ENCODE results near the gene KCTD15. TPM values are rescaled to one million over a fixed set of nuclear protein-coding genes. Genes with fewer than 3 reads are reported as not detected.

The KCTD15 gene
- total RNA-seq, 1 donor, result 55.7 TPM

- no peaks in the 10 kb centered on the region for H3K9me3 ChIP-seq (ENCODE audit: low read depth, low read length)
- H3K4me1 ChIP-seq (ENCODE audit: insufficient read depth, low read length), result peaks cover 8% of the 10 kb centered on the region
- H2AFZ ChIP-seq (ENCODE audit: low read length), result peak overlapping the region; percentile 11
- no peaks in the 10 kb centered on the region for H3K79me2 ChIP-seq (ENCODE audit: insufficient read depth, low read length)
- no peaks in the 10 kb centered on the region for H3K27me3 ChIP-seq (ENCODE audit: insufficient read depth, low read length)
- peaks cover 5% of the 10 kb centered on the region for H3K36me3 ChIP-seq (ENCODE audit: insufficient read depth, low read length)
- peaks cover 2% of the 10 kb centered on the region for H4K20me1 ChIP-seq (ENCODE audit: insufficient read depth, low read length)
- no peak for TF ChIP-seq CTCF (IDR thresholded peaks at IDR 0.05; ENCODE audit: extremely low read depth, low read depth, low read length)
- peak; percentile 94 for DNase-seq (ENCODE audit: insufficient read length, low spot score, missing footprints)
- no peak overlapping the region for H3K27ac ChIP-seq (ENCODE audit: low read depth, low read length)
- peak overlapping the region; percentile 76 for H3K4me3 ChIP-seq (ENCODE audit: insufficient read depth, low read length)
- H3K4me2 ChIP-seq (ENCODE audit: insufficient read depth, low read length), result peak overlapping the region; percentile 82
Measured at GRCh38 chr19:33797802-33798671, 1.4 kb downstream of the KCTD15 start.

GRCh38 chr19:33798681-33799111 lies 2.0 kb downstream of the KCTD15 start:
- H2AFZ ChIP-seq (ENCODE audit: low read length), result peak overlapping the region; percentile 11
- peaks cover 3% of the 10 kb centered on the region for H4K20me1 ChIP-seq (ENCODE audit: insufficient read depth, low read length)
- peak; percentile 92 for DNase-seq (ENCODE audit: insufficient read length, low spot score, missing footprints)

GRCh38 chr19:33799476-33799875 lies 2.8 kb downstream of the KCTD15 start:
- no peaks in the 10 kb centered on the region for H3K9me3 ChIP-seq (ENCODE audit: low read depth, low read length)
- peaks cover 9% of the 10 kb centered on the region for H4K20me1 ChIP-seq (ENCODE audit: insufficient read depth, low read length)
- no peak overlapping the region for H2AFZ ChIP-seq (ENCODE audit: low read length)
- peak; percentile 69 for DNase-seq (ENCODE audit: insufficient read length, low spot score, missing footprints)
- TF ChIP-seq CTCF (IDR thresholded peaks at IDR 0.05; ENCODE audit: extremely low read depth, low read depth, low read length), result no peak
- no peak overlapping the region for H3K4me2 ChIP-seq (ENCODE audit: insufficient read depth, low read length)
- no peaks in the 10 kb centered on the region for H3K27me3 ChIP-seq (ENCODE audit: insufficient read depth, low read length)
- no peaks in the 10 kb centered on the region for H3K79me2 ChIP-seq (ENCODE audit: insufficient read depth, low read length)
- peaks cover 6% of the 10 kb centered on the region for H3K4me1 ChIP-seq (ENCODE audit: insufficient read depth, low read length)
- peaks cover 8% of the 10 kb centered on the region for H3K36me3 ChIP-seq (ENCODE audit: insufficient read depth, low read length)
- no peak overlapping the region for H3K27ac ChIP-seq (ENCODE audit: low read depth, low read length)
- H3K4me3 ChIP-seq (ENCODE audit: insufficient read depth, low read length), result no peak overlapping the region

More at GRCh38 chr19:33798681-33799111, 2.0 kb downstream of the KCTD15 start:
- no peaks in the 10 kb centered on the region for H3K79me2 ChIP-seq (ENCODE audit: insufficient read depth, low read length)
- peak overlapping the region; percentile 76 for H3K4me3 ChIP-seq (ENCODE audit: insufficient read depth, low read length)
- H3K4me2 ChIP-seq (ENCODE audit: insufficient read depth, low read length), result peak overlapping the region; percentile 82
- TF ChIP-seq CTCF (IDR thresholded peaks at IDR 0.05; ENCODE audit: extremely low read depth, low read depth, low read length), result no peak
- H3K36me3 ChIP-seq (ENCODE audit: insufficient read depth, low read length), result peaks cover 5% of the 10 kb centered on the region
- peaks cover 8% of the 10 kb centered on the region for H3K4me1 ChIP-seq (ENCODE audit: insufficient read depth, low read length)
- H3K27me3 ChIP-seq (ENCODE audit: insufficient read depth, low read length), result no peaks in the 10 kb centered on the region
- no peaks in the 10 kb centered on the region for H3K9me3 ChIP-seq (ENCODE audit: low read depth, low read length)
- no peak overlapping the region for H3K27ac ChIP-seq (ENCODE audit: low read depth, low read length)

GRCh38 chr19:33800012-33800680 lies 3.5 kb downstream of the KCTD15 start:
- no peak overlapping the region for H3K4me2 ChIP-seq (ENCODE audit: insufficient read depth, low read length)
- DNase-seq (ENCODE audit: insufficient read length, low spot score, missing footprints), result peak; percentile 51
- TF ChIP-seq CTCF (IDR thresholded peaks at IDR 0.05; ENCODE audit: extremely low read depth, low read depth, low read length), result no peak
- no peaks in the 10 kb centered on the region for H3K79me2 ChIP-seq (ENCODE audit: insufficient read depth, low read length)
- no peaks in the 10 kb centered on the region for H3K9me3 ChIP-seq (ENCODE audit: low read depth, low read length)
- H3K36me3 ChIP-seq (ENCODE audit: insufficient read depth, low read length), result peaks cover 8% of the 10 kb centered on the region
- no peak overlapping the region for H3K4me3 ChIP-seq (ENCODE audit: insufficient read depth, low read length)
- H2AFZ ChIP-seq (ENCODE audit: low read length), result no peak overlapping the region
- H3K4me1 ChIP-seq (ENCODE audit: insufficient read depth, low read length), result no peaks in the 10 kb centered on the region
- H3K27me3 ChIP-seq (ENCODE audit: insufficient read depth, low read length), result no peaks in the 10 kb centered on the region
- no peak overlapping the region for H3K27ac ChIP-seq (ENCODE audit: low read depth, low read length)
- peaks cover 15% of the 10 kb centered on the region for H4K20me1 ChIP-seq (ENCODE audit: insufficient read depth, low read length)

Measured in osteoblast (primary cell).